T-cell (primary cell): Measurements from ENCODE around the gene PCDH9. TPM values are rescaled to one million over a fixed set of nuclear protein-coding genes. Genes with fewer than 3 reads are reported as not detected.

ENCODE experiments used
- ATAC-seq, 4 experiments: fragments of 200-7000 bp in 3 of 4; fragments of 150-1000 bp in 1 of 4; cut with Tn5 transposase; replicated peaks in 1 of 4; 1 replicate in 3 of 4; 2 replicates in 1 of 4; pipeline ENCODE4 v1.10.0; 2021; ENCODE audit warnings: moderate library complexity in 3 of 4, mild to moderate bottlenecking in 2 of 4, moderate number of reproducible peaks in 1 of 4
- CTCF ChIA-PET, 2 donors: fragments of 300-600 bp; sonication (Branson Sonifier 250); formaldehyde crosslinking; loops; one replicate each; lab custom pipeline; 2022; ENCODE audit warnings: antibody characterized with exemption in 2 of 2; lab: Charles Lee
- POLR2A ChIA-PET, 2 donors: fragments of 300-600 bp; sonication (Branson Sonifier 250); formaldehyde crosslinking; loops; one replicate each; lab custom pipeline; 2022; ENCODE audit warnings: antibody characterized with exemption in 2 of 2; lab: Charles Lee
- DNase-seq, 35 experiments: peaks; one replicate each; pipeline versions ENCODE4 v3.0.0 to v3.0.0-alpha.2; 2013 to 2023
- H3K27ac ChIP-seq: one replicate; pipeline ENCODE4 v1.5.1; 2013; ENCODE audit warnings: low read length
- H3K27me3 ChIP-seq, 2 experiments: replicated peaks in 1 of 2; 1 replicate in 1 of 2; 2 replicates in 1 of 2; pipeline versions ENCODE4 v1.6.1 to v1.7.0; 2013; ENCODE audit warnings: low read length in 1 of 2, mixed read lengths in 1 of 2; ENCODE audit not compliant: control insufficient read depth in 2 of 2, insufficient read depth in 2 of 2; ENCODE audit errors: extremely low read depth in 1 of 2
- H3K36me3 ChIP-seq, 2 donors: 1 replicate in 1 of 2; 2 replicates in 1 of 2; pipeline versions ENCODE4 v1.6.1 to v1.7.0; 2013; ENCODE audit warnings: low read length in 1 of 2; ENCODE audit not compliant: control insufficient read depth in 2 of 2, insufficient read depth in 1 of 2; ENCODE audit errors: extremely low read depth in 1 of 2
- H3K4me1 ChIP-seq, 2 experiments: 1 replicate in 1 of 2; 2 replicates in 1 of 2; pipeline versions ENCODE4 v1.6.1 to v1.7.0; 2013; ENCODE audit warnings: low read length in 2 of 2, mixed read lengths in 1 of 2; ENCODE audit not compliant: insufficient read depth in 2 of 2, control insufficient read depth in 1 of 2; ENCODE audit errors: extremely low read depth in 1 of 2
- H3K4me3 ChIP-seq, 2 donors: 1 replicate in 1 of 2; 2 replicates in 1 of 2; pipeline versions ENCODE4 v1.5.1 to v1.7.0; 2013; ENCODE audit warnings: mild to moderate bottlenecking in 2 of 2, low read length in 1 of 2, moderate library complexity in 1 of 2; ENCODE audit not compliant: control insufficient read depth in 1 of 2; ENCODE audit errors: extremely low read depth in 1 of 2
- H3K9me3 ChIP-seq: 2 replicates; pipeline ENCODE4 v1.7.0; 2013
- H3K27ac Mint-ChIP-seq, 2 donors: one replicate each; pipeline ENCODE4 v1.8.0; 2020 to 2021; ENCODE audit warnings: mild to moderate bottlenecking in 2 of 2, mixed read lengths in 2 of 2
- H3K27me3 Mint-ChIP-seq, 2 donors: one replicate each; pipeline ENCODE4 v1.8.0; 2021 to 2022; ENCODE audit warnings: mixed read lengths in 2 of 2
- H3K36me3 Mint-ChIP-seq: one replicate; pipeline ENCODE4 v1.8.0; 2021; ENCODE audit warnings: mixed read lengths
- H3K4me1 Mint-ChIP-seq, 3 donors: one replicate each; pipeline ENCODE4 v1.8.0; 2020 to 2022; ENCODE audit warnings: mixed read lengths in 3 of 3, mild to moderate bottlenecking in 1 of 3
- H3K4me3 Mint-ChIP-seq, 3 donors: one replicate each; pipeline ENCODE4 v1.8.0; 2020 to 2022; ENCODE audit warnings: mild to moderate bottlenecking in 3 of 3, mixed read lengths in 3 of 3, moderate library complexity in 3 of 3
- H3K9me3 Mint-ChIP-seq, 3 donors: one replicate each; pipeline ENCODE4 v1.8.0; 2020 to 2022; ENCODE audit warnings: mixed read lengths in 3 of 3
- WGBS: methylation state at CpG from one replicate; pipeline ENCODE4 v1.1.5; 2013; ENCODE audit warnings: missing lambda C conversion rate; ENCODE audit not compliant: insufficient coverage; 5-methylcytosine and 5-hydroxymethylcytosine counted together
- total RNA-seq, 35 experiments: library from RNA in 6 of 35; stranded (reverse) in 6 of 35; fragments of 120-200 nt in 1 of 35; gene quantifications; one replicate each; pipeline versions ENCODE4 v1.2.1 to v1.2.4 and lab custom pipeline; 2013 to 2026

PCDH9 gene
- total RNA-seq, 5 donors from 2014 or later (not counting 1 experiment from before 2014, with no cell fraction given) = 0.38 to 1.3 (median 0.53) TPM

DNA sequence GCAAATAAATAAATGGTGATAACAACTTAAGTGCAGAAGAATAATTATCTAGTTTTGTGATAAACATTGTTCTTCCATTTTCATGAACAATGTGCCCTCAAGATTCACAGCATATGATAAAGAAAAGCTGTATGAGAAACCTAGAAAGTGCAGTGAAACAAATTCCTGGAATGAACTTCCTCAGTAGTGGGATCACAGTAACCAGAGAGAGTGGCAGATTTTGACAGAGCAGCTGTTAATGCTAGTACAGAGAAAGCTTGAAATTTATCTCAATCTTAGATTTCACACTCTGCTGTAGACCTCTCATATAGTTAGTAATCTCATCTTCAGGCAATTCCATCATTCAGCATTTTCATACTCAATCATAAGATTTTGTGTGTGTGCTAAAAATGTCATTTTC lies 664.9 kb downstream of the PCDH9 start:
- Histone ChIP-seq H3K27me3 (no peaks in the 10 kb centered on the region), H3K36me3 (no peaks in the 10 kb centered on the region), H3K4me1 (no peaks in the 10 kb centered on the region), H3K27ac (no peak overlapping the region), H3K9me3 (no peaks in the 10 kb centered on the region), H3K4me3 (no peak overlapping the region)
- ChIA-PET CTCF (interaction anchor here in 1 of 2 donors (0.5 kb wide), 1 partner anchor 18 kb away, joined by 3 read pairs; no protein-coding TSS in a partner anchor), POLR2A (no interaction called here)
- ATAC-seq = no peak
- no peaks in the 10 kb centered on the region for H3K36me3 Mint-ChIP-seq
- no peak overlapping the region for H3K27ac Mint-ChIP-seq
- DNase-seq = no peak
- no peak overlapping the region for H3K4me3 Mint-ChIP-seq
- H3K4me1 Mint-ChIP-seq = no peaks in the 10 kb centered on the region
- peaks cover 6 to 11% (median 7%) of the 10 kb centered on the region in 3 donors for H3K9me3 Mint-ChIP-seq
- no peaks in the 10 kb centered on the region for H3K27me3 Mint-ChIP-seq

- H3K4me1 ChIP-seq = no peaks in the 10 kb centered on the region
- ChIA-PET CTCF (no interaction called here), POLR2A (no interaction called here)
- H3K27me3 Mint-ChIP-seq = no peaks in the 10 kb centered on the region
- 76% methylated on average over 3 of the region's 3 CpGs for WGBS
- H3K9me3 Mint-ChIP-seq = peaks cover 6 to 14% (median 7%) of the 10 kb centered on the region in 3 donors
- no peak overlapping the region for H3K4me3 Mint-ChIP-seq
- no peaks in the 10 kb centered on the region for H3K9me3 ChIP-seq
- H3K4me1 Mint-ChIP-seq = no peaks in the 10 kb centered on the region
- H3K36me3 ChIP-seq = no peaks in the 10 kb centered on the region
- no peaks in the 10 kb centered on the region for H3K36me3 Mint-ChIP-seq
- no peak overlapping the region for H3K27ac Mint-ChIP-seq
- H3K27ac ChIP-seq = no peak overlapping the region
- no peak overlapping the region for H3K4me3 ChIP-seq
- ATAC-seq (no peak), DNase-seq (no peak)
- H3K27me3 ChIP-seq = no peaks in the 10 kb centered on the region
Measured at GRCh38 chr13:66563076-66563475, 667.1 kb downstream of the PCDH9 start.

DNA sequence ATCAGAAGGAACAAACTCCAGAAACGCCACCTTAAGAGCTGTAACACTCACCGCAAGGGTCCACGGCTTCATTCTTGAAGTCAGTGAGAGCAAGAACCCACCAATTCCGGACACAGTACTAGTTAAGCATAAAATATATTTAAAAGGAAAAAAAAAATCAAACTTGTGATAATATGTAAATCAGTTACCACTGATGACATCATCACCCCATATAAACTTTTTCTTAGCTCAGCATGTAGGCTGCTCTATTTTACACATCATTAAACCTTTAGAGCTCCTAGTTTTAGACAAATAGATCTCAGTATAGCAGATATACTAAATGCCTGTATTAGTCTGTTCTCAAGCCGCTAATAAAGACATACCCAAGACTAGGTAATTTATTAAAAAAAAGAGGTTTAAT lies 668.1 kb downstream of the PCDH9 start:
- Histone ChIP-seq H3K9me3 (no peaks in the 10 kb centered on the region), H3K36me3 (no peaks in the 10 kb centered on the region), H3K27ac (no peak overlapping the region), H3K27me3 (no peaks in the 10 kb centered on the region), H3K4me3 (no peak overlapping the region), H3K4me1 (no peaks in the 10 kb centered on the region)
- DNase-seq (no peak), ATAC-seq (no peak)
- no CpG with 5 or more reads among the region's 5 CpGs for WGBS
- POLR2A ChIA-PET = no interaction called here
- Mint-ChIP-seq H3K27ac (no peak overlapping the region), H3K27me3 (no peaks in the 10 kb centered on the region), H3K4me3 (no peak overlapping the region), H3K4me1 (no peaks in the 10 kb centered on the region), H3K36me3 (no peaks in the 10 kb centered on the region), H3K9me3 (peaks cover 6 to 18% (median 7%) of the 10 kb centered on the region in 3 donors)
- CTCF ChIA-PET = no interaction called here

GRCh38 chr13:66560991-66561390 lies 669.1 kb downstream of the PCDH9 start:
- WGBS = 98% methylated on average over 21 of the region's 26 CpGs
- H3K27ac Mint-ChIP-seq = no peak overlapping the region
- no peaks in the 10 kb centered on the region for H3K27me3 Mint-ChIP-seq
- Histone ChIP-seq H3K9me3 (no peaks in the 10 kb centered on the region), H3K4me3 (no peak overlapping the region), H3K36me3 (no peaks in the 10 kb centered on the region), H3K27ac (no peak overlapping the region), H3K27me3 (no peaks in the 10 kb centered on the region), H3K4me1 (no peaks in the 10 kb centered on the region)
- no peak overlapping the region for H3K4me3 Mint-ChIP-seq
- ChIA-PET POLR2A (no interaction called here), CTCF (no interaction called here)
- H3K4me1 Mint-ChIP-seq = no peaks in the 10 kb centered on the region
- no peaks in the 10 kb centered on the region for H3K36me3 Mint-ChIP-seq
- DNase-seq = no peak
- H3K9me3 Mint-ChIP-seq = peaks cover 6 to 18% (median 7%) of the 10 kb centered on the region in 3 donors
- no peak for ATAC-seq

GRCh38 chr13:66560189-66560588 lies 669.9 kb downstream of the PCDH9 start:
- DNase-seq = no peak
- Mint-ChIP-seq H3K4me3 (no peak overlapping the region), H3K27me3 (no peaks in the 10 kb centered on the region), H3K27ac (no peak overlapping the region), H3K9me3 (peaks cover 6 to 18% (median 7%) of the 10 kb centered on the region in 3 donors), H3K4me1 (no peaks in the 10 kb centered on the region), H3K36me3 (no peaks in the 10 kb centered on the region)
- no peak for ATAC-seq
- Histone ChIP-seq H3K27me3 (no peaks in the 10 kb centered on the region), H3K4me1 (no peaks in the 10 kb centered on the region), H3K9me3 (no peaks in the 10 kb centered on the region), H3K36me3 (no peaks in the 10 kb centered on the region), H3K27ac (no peak overlapping the region), H3K4me3 (no peak overlapping the region)
- ChIA-PET POLR2A (no interaction called here), CTCF (no interaction called here)
- WGBS = no CpG with 5 or more reads among the region's 3 CpGs

DNA sequence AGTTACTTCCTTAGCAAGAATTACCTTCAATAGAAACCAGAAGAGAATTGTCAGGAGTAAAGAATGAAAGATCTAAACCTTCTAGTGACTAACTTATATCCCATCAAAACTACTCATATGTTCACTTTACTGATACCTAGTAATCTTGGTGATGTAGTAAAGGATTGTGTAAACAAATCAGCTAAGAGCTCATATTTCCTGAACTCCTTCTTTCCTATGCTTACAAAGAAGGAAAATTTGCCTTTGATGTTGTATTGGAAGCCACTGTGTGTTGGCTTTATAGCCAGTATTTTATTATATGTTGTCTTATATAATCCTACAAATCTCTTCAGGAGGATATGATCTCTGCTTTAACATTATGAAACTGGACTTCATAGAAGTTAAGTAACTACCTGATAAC lies 671.0 kb downstream of the PCDH9 start:
- no peak overlapping the region for H3K4me3 Mint-ChIP-seq
- Histone ChIP-seq H3K27me3 (no peaks in the 10 kb centered on the region), H3K4me3 (no peak overlapping the region), H3K9me3 (no peaks in the 10 kb centered on the region), H3K36me3 (no peaks in the 10 kb centered on the region), H3K4me1 (no peaks in the 10 kb centered on the region), H3K27ac (no peak overlapping the region)
- DNase-seq (no peak), ATAC-seq (no peak)
- H3K36me3 Mint-ChIP-seq = no peaks in the 10 kb centered on the region
- POLR2A ChIA-PET = no interaction called here
- peaks cover 6 to 18% (median 7%) of the 10 kb centered on the region in 3 donors for H3K9me3 Mint-ChIP-seq
- CTCF ChIA-PET = no interaction called here
- H3K27ac Mint-ChIP-seq = no peak overlapping the region
- H3K4me1 Mint-ChIP-seq = no peaks in the 10 kb centered on the region
- H3K27me3 Mint-ChIP-seq = no peaks in the 10 kb centered on the region

DNA sequence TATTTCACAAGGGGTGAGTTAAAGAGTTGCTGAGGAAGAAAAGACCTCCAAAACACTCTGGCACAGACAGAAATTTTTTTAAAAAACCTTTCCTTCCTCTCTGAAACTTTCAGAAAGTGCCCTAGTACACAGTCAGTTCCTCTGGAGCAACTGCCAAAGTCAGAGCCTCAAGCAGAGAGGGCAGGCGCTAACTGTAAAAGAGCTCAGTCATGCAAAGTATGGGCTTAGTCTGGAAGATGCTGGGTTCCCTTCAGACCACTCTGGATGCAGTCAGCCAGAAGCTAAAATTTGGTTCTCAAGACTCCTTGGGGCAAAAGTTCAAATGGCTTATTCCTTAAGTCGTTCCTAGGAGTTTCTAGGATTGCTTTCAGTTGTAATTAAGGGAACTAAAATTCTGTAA lies 671.6 kb downstream of the PCDH9 start:
- Histone ChIP-seq H3K4me1 (no peaks in the 10 kb centered on the region), H3K27me3 (no peaks in the 10 kb centered on the region), H3K9me3 (no peaks in the 10 kb centered on the region), H3K4me3 (no peak overlapping the region), H3K36me3 (no peaks in the 10 kb centered on the region), H3K27ac (no peak overlapping the region)
- POLR2A ChIA-PET = no interaction called here
- Mint-ChIP-seq H3K27ac (no peak overlapping the region), H3K9me3 (peaks cover 5 to 15% (median 5%) of the 10 kb centered on the region in 3 donors), H3K4me1 (no peaks in the 10 kb centered on the region), H3K4me3 (no peak overlapping the region), H3K27me3 (no peaks in the 10 kb centered on the region), H3K36me3 (no peaks in the 10 kb centered on the region)
- ATAC-seq (no peak), DNase-seq (no peak)
- CTCF ChIA-PET = no interaction called here
- WGBS = 76% methylated on average over 2 of the region's 2 CpGs
